ENCODE measurements around the gene YAP1.

YAP1 gene

GRCh38 chr11:102117472-102118113, 7.3 kb downstream of the YAP1 start:
- DNase-seq (ENCODE audit: low read depth in 2 of 2): no peak

DNA sequence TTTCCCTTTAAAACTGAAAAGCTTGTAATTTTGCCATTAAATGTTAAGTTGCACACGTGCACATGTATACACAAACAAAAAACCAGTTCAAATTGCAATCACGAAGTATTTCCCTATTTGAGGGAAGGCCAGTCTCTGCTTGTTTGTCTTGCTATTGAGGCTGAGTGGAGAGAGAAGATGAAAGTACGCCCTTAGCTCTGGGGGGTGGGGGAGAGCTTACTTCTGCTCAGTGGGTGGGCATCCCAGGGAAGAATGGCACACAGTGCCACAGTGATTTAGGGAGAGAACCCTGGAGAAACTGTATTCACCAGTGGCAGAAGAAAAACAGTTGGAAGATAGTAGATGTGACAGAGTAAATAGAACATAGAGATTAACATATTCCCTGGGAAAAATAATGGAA, 8.7 kb downstream of the YAP1 start:
- DNase-seq (ENCODE audit: low read depth in 2 of 2): no peak

DNA sequence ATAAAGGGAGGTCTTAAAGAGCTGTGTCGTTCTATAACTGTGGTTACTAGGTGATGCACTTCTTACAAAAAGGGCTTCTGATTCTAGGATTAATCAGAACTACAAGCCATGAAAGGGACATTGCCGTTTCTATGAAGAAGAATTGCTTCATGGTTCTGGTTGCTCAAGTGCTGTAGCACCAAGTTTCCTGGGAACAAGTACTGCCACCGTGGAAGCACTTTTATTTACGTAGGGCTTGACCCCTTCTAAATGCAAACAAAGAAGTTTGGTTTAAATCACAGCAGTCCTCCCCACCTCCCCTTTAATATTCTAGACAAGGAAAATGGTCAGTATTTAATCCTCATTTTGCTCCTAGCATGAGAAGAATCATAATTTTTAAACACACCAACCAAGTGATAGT, 9.8 kb downstream of the YAP1 start:
- no peak for DNase-seq (ENCODE audit: low read depth in 2 of 2)

DNA sequence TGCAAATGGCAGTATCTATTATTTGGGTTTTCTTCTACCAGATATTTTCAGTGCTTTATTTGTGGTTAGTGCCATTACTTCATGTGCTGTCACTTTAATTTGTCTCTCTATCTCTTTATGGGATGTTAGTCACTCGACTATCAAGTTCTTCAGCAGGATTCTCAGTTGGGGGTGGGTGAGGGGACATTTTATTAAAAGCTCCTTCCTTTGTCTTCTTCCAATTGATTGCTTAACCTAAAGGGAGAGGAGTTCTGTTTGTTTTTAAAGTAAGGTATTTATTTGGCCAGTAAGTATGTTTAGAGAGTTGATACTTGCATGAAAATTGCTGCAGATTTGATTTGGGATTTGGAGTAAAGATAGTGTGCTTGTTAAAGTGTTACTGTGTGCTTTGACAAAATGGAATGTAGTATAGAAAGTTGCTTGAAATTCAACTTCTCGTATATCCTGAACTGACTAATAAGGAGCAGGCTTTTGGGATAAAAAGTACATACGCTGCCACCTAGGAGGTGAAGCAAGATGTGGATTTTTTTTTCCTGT, 10.3 kb downstream of the YAP1 start:
- no peak for DNase-seq (ENCODE audit: low read depth in 2 of 2)

- no peak for DNase-seq (ENCODE audit: low read depth in 2 of 2)
Observed at GRCh38 chr11:102121329-102121728, 11.1 kb downstream of the YAP1 start.

GRCh38 chr11:102134597-102134996, 24.4 kb downstream of the YAP1 start:
- no peak for DNase-seq (ENCODE audit: low read depth in 2 of 2)

- no peak for DNase-seq (ENCODE audit: low read depth in 2 of 2)
Observed at GRCh38 chr11:102135256-102135655, 25.0 kb downstream of the YAP1 start.

- no peak for DNase-seq (ENCODE audit: low read depth in 2 of 2)
Observed at GRCh38 chr11:102138223-102138622, 28.0 kb downstream of the YAP1 start.

GRCh38 chr11:102138670-102139069, 28.4 kb downstream of the YAP1 start:
- DNase-seq (ENCODE audit: low read depth in 2 of 2): no peak

DNA sequence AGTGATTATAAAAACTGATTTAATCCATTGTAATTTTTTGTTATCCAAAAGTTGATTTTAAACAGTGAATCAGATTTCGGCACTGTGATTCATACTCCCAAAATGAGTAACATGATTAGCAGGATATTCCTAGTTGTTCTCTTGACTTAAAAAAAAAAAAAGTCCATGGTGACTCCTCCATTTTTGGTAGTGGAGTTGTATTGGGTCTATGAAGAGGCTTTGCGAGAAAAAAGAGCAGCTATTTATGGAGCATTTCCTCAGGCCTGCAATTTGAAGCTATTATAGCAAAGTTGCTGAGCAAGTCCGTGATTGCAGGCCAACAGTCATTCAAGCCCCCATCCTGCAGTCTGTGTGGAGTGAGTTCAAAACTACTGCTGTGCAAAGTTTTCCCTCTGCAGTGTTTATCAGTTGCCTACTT, 28.8 kb downstream of the YAP1 start:
- DNase-seq (ENCODE audit: low read depth in 2 of 2): no peak

DNA sequence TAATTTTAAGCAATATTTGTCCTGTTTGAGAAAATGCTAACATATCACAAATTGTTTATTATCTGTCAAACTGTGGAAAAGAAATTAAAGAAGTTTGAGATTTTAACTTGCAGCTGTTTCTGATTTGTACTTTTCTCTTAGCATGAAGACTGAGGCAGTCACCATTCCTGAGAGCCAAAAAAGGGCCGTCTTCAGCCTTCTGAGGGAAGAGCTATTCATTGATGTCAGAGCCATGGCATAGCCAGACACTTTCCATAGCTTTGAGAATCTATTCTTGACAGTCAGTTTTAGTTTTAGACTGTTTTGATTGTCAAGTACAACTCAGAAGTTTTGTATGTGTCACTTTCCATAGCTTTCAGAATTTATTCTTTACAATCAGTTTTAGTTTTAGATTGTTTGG, 32.1 kb downstream of the YAP1 start:
- no peak for DNase-seq (ENCODE audit: low read depth in 2 of 2)

DNA sequence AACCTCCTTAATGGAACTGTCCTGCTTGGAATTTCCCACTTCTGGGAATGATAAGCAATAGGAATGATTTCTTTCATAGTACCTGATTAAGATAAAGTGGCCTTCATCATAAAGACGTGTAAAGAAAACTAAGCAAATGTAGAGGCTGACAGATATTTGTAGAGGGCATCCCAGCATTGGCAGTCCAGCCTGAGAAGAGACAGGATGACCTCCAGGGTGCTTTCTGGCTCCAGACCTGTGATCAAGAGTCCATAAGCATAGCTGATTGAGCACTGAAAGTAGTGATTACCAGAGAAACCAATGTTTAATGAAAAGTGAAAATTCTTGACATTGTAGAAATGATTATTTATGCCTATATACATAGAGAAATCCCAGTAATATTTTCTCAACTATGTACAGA, 33.6 kb downstream of the YAP1 start:
- no peak for DNase-seq (ENCODE audit: low read depth in 2 of 2)

DNA sequence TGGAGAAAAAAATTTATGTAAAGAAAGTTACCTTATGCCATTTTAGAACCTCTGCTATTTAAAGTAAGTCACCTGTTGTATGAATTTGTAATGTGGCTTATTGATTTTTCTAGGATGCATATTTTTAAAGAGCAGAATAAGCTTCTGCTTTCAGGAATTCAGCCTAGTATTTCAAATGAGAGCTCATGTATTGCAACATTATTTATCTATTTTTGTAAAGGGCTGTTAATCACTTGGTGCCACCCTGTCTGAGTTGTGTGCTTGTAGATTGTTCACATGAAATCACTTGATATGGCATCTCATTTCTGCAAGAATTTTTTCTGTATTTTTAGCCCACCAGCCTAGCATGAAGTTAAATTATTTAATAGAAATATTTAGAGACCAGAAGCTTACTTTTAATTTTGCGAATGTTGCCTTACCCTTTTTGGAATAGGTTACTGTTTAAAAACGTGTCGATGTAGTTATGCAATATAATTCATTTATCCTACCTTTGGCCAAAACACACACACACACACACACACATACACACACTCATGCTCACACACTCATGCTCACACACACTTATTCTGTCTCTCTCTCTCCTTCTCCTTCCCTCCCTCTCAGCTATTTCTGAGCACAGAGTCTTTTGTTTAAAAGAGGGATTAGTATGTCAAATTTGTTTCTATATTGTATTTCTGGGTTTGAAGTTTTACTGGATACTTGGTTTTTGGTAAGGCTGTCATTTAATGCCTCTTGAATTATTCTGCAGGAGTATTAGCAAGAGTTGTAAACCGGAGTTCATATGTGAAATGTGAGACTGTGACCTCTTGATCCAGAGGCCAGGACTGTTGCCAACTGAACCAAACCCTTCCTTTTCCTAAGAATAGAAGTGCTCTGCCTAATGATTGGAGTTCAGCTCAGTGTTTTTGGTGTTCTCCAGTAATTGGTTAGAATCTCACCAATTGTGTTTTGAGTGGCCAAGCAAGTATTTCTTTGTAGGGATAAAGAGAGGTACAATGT, 34.4 kb downstream of the YAP1 start:
- DNase-seq (ENCODE audit: low read depth in 2 of 2): no peak

GRCh38 chr11:102147015-102147414, 36.8 kb downstream of the YAP1 start:
- no peak for DNase-seq (ENCODE audit: low read depth in 2 of 2)

- DNase-seq (ENCODE audit: low read depth in 2 of 2): no peak
Observed at GRCh38 chr11:102147632-102148031, 37.4 kb downstream of the YAP1 start.

DNA sequence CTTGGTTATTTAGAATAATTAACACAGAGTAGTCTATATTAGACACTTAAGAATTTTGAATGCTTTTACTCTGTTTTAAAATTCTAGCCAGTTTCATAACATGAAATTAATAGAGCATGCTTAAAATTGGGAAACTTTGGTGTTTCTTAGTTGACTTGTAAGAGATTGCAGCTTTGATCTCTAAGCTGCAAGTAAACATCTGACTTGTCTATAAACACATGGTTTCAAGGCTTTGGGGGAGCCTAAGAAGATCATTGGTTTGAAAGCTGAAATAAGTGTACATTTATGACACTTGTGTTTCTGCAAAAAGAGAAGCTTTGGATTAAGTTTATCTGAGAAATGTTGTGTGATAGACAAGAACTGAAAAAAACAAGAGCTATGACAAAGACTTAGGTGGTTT, 37.8 kb downstream of the YAP1 start:
- no peak for DNase-seq (ENCODE audit: low read depth in 2 of 2)

GRCh38 chr11:102151784-102152525, 41.7 kb downstream of the YAP1 start:
- DNase-seq (ENCODE audit: low read depth in 2 of 2): no peak

DNA sequence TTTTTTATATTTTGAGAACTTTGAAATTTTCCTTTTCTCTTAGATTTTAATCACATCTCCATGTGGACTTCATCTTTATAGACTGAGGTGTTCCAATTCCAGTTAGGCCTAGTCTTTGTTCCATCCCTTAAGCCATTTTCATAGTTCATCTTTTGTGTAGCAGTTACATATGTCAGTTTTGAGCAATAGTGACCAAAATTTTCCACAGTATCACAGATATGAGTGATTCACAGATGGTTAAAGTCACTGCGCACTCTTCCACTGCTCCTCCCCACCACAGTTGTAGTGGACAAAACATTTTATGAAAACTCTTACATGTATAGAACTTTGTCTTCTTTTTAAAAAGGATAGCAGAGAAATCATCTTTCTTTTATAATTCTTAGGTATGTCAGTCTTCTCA, 42.8 kb downstream of the YAP1 start:
- no peak for DNase-seq (ENCODE audit: low read depth in 2 of 2)

DNA sequence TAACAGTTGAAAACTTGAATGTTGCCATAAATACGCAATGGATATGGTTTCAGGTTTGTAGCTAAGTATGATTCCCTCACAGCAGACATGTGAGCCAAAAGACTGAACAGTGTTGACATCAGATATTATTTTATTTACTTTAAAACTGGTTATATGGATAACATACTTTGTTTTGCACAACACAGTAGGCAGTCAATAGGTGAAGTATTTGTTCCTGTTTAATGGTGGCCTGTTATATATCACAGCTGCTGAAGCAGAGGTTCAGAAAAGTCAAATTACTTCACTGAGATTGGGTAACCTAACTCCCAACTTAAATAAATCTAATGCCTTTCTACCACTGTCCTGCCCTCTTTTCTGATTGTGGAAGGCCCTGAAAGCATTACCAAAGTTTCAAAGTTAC, 44.6 kb downstream of the YAP1 start:
- no peak for DNase-seq (ENCODE audit: low read depth in 2 of 2)

DNA sequence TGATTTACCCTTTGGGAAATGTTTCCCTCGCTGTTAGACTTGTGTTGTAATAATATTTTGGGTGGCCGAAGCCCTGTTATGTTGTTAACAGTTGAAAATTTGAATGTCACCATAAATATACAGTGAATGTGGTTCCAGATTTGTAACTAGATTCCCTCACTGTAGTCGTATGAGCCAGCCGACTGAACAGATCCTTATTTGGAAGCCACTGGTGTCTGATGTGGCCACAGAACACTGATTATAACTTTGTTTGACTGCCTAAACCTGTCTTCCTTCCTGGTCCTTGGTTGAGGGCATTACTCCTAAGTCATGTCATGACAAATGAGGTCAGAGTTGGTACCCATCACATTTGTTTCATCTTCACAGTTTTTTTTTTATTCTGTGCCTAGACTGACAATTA, 45.4 kb downstream of the YAP1 start:
- no peak for DNase-seq (ENCODE audit: low read depth in 2 of 2)

- DNase-seq (ENCODE audit: low read depth in 2 of 2): no peak
Observed at GRCh38 chr11:102157219-102157618, 47.0 kb downstream of the YAP1 start.

DNA sequence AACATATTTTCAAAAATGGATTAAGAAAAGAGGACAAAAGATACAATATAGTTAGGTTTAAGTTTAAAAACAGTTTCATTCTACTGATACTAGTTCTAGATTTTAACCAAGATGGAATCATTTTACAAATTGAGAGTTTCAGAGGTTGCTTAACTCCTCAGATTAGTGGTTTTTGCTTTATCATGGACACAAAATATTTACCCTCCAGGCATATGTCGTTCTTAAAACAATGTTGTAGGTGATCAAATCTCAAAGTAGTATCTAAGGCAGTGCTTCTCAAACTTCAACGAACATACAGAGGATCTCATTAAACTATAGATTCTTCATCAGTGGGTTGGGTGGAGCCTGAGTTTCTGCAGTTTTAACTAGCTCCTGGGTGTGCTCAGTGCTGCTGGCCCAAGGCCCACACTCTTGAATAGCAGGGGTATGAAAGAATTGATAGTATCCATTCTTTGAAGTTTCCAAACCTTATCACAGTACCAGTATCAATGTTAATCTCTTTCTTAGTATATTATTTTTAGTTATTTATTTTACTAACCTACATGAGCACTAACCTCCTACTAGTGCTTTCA, 48.0 kb downstream of the YAP1 start:
- DNase-seq (ENCODE audit: low read depth in 2 of 2): no peak

All from stimulated activated CD4-positive, alpha-beta T cell treated with anti-CD3 and anti-CD28 coated beads, Interleukin-15, amount 100 ng/mL, for 48 hours (primary cell).